IMR-90 (cell line): Measurements from ENCODE around the gene DEFB125. TPM values are rescaled to one million over a fixed set of nuclear protein-coding genes. Genes with fewer than 3 reads are reported as not detected.

Experiments
- ATAC-seq: fragments of 200-7000 bp; cut with Tn5 transposase; 2 replicates; pipeline ENCODE4 v1.9.1; 2020; ENCODE audit warnings: low read depth, mild to moderate bottlenecking, moderate library complexity
- BruUV-seq: library from RNA; stranded (reverse); fragments of 400-500 nt; replicated peaks from 2 replicates; lab custom pipeline; 2021; lab: Mats Ljungman, UMichigan
- CTCF ChIA-PET: fragments of 300-600 bp; formaldehyde crosslinking; extraction: SDS; loops from one replicate; lab custom pipeline; 2021; ENCODE audit warnings: antibody characterized with exemption; lab: Yijun Ruan, JAX
- POLR2A ChIA-PET: fragments of 300-600 bp; sonication (Branson Sonifier 250); formaldehyde crosslinking; loops from one replicate; lab custom pipeline; 2022; ENCODE audit warnings: antibody characterized with exemption; ENCODE audit not compliant: unreplicated experiment; lab: Charles Lee
- DNase-seq: peaks from one replicate; pipeline ENCODE4 v3.0.0; 2013
- H2AFZ ChIP-seq: replicated peaks from 2 replicates; pipeline ENCODE3; 2013; ENCODE audit warnings: low read length, mild to moderate bottlenecking; ENCODE audit not compliant: poor library complexity
- H2AK5ac ChIP-seq: 2 replicates; pipeline ENCODE4 v1.6.1; 2013; ENCODE audit warnings: low read depth, low read length, inconsistent platforms
- H2AK9ac ChIP-seq: replicated peaks from 2 replicates; pipeline ENCODE3; 2013; ENCODE audit warnings: mild to moderate bottlenecking, low read depth, low read length, moderate library complexity; ENCODE audit not compliant: poor library complexity
- H2BK120ac ChIP-seq: 2 replicates; pipeline ENCODE4 v1.6.1; 2013; ENCODE audit warnings: low read depth, low read length, inconsistent platforms
- H2BK15ac ChIP-seq: 3 replicates; pipeline ENCODE4 v1.6.1; 2013; ENCODE audit warnings: low read depth, low read length, inconsistent platforms
- H2BK20ac ChIP-seq: 2 replicates; pipeline ENCODE4 v1.6.1; 2013; ENCODE audit warnings: low read depth, mild to moderate bottlenecking, inconsistent platforms, low read length, moderate library complexity
- H2BK5ac ChIP-seq: 2 replicates; pipeline ENCODE4 v1.6.1; 2013; ENCODE audit warnings: mild to moderate bottlenecking, low read depth, low read length, inconsistent platforms; ENCODE audit not compliant: poor library complexity, severe bottlenecking
- H3K14ac ChIP-seq: replicated peaks from 2 replicates; pipeline ENCODE4 v1.6.1; 2013; ENCODE audit warnings: low read depth, low read length, inconsistent platforms
- H3K18ac ChIP-seq: 2 replicates; pipeline ENCODE4 v1.6.1; 2013; ENCODE audit warnings: low read depth, low read length, control low read depth
- H3K23ac ChIP-seq: 2 replicates; pipeline ENCODE4 v1.6.1; 2013; ENCODE audit warnings: low read depth, low read length, inconsistent platforms
- H3K27ac ChIP-seq: 2 replicates; pipeline ENCODE4 v1.5.1; 2013; ENCODE audit warnings: mild to moderate bottlenecking, control low read depth, low read length; ENCODE audit not compliant: insufficient read depth
- H3K27me3 ChIP-seq: 2 replicates; pipeline ENCODE4 v1.6.1; 2013; ENCODE audit warnings: low read length; ENCODE audit not compliant: control insufficient read depth, insufficient read depth
- H3K36me3 ChIP-seq: 2 replicates; pipeline ENCODE4 v1.6.1; 2013; ENCODE audit warnings: low read length, mixed read lengths; ENCODE audit not compliant: control insufficient read depth, insufficient read depth
- H3K4ac ChIP-seq: 2 replicates; pipeline ENCODE4 v1.6.1; 2013; ENCODE audit warnings: low read depth, low read length, inconsistent platforms
- H3K4me1 ChIP-seq: 2 replicates; pipeline ENCODE4 v1.6.1; 2013; ENCODE audit warnings: low read length, mixed read lengths; ENCODE audit not compliant: control insufficient read depth, insufficient read depth
- H3K4me2 ChIP-seq: 2 replicates; pipeline ENCODE4 v1.6.1; 2013; ENCODE audit warnings: low read depth, mild to moderate bottlenecking, control low read depth, low read length, moderate library complexity
- H3K4me3 ChIP-seq: 2 replicates; pipeline ENCODE4 v1.5.1; 2013; ENCODE audit warnings: low read depth, mild to moderate bottlenecking, control low read depth, low read length, moderate library complexity; ENCODE audit not compliant: insufficient read depth
- H3K56ac ChIP-seq: 2 replicates; pipeline ENCODE4 v1.6.1; 2013; ENCODE audit warnings: low read length, inconsistent platforms; ENCODE audit not compliant: insufficient read depth; ENCODE audit errors: extremely low read depth
- H3K79me1 ChIP-seq, 2 experiments: 2 replicates each; pipeline ENCODE4 v1.6.1; 2013; ENCODE audit warnings: low read length in 2 of 2, inconsistent platforms in 1 of 2, low read depth in 1 of 2
- H3K9ac ChIP-seq: 2 replicates; pipeline ENCODE4 v1.6.1; 2013; ENCODE audit warnings: low read depth, low read length, control low read depth
- H3K9me1 ChIP-seq: 2 replicates; pipeline ENCODE4 v1.6.1; 2013; ENCODE audit warnings: low read length, inconsistent platforms; ENCODE audit not compliant: insufficient read depth
- H3K9me3 ChIP-seq: 2 replicates; pipeline ENCODE4 v1.6.1; 2013; ENCODE audit warnings: low read length; ENCODE audit not compliant: control insufficient read depth, insufficient read depth
- H4K20me1 ChIP-seq: 2 replicates; pipeline ENCODE4 v1.6.1; 2013; ENCODE audit warnings: low read length, inconsistent platforms; ENCODE audit not compliant: insufficient read depth
- H4K5ac ChIP-seq: 2 replicates; pipeline ENCODE4 v1.6.1; 2013; ENCODE audit warnings: mild to moderate bottlenecking, low read depth, low read length, control low read depth
- H4K8ac ChIP-seq, 2 experiments: 2 replicates each; pipeline ENCODE4 v1.6.1; 2013; ENCODE audit warnings: low read depth in 2 of 2, low read length in 2 of 2, control low read depth in 1 of 2, inconsistent platforms in 1 of 2
- H4K91ac ChIP-seq: 2 replicates; pipeline ENCODE4 v1.6.1; 2013; ENCODE audit warnings: low read depth, low read length, inconsistent platforms; ENCODE audit not compliant: insufficient read depth
- BHLHE40 ChIP-seq: fragments of 150-350 bp; IDR thresholded peaks from 2 replicates; pipeline ENCODE4 v1.6.1; 2016; ENCODE audit warnings: mild to moderate bottlenecking, low read depth, low read length
- CEBPB ChIP-seq: IDR thresholded peaks from 2 replicates; pipeline ENCODE4 v1.6.1; 2012; ENCODE audit warnings: low read depth, low read length, improper control_type of control experiment
- CHD1 ChIP-seq: IDR thresholded peaks from 2 replicates; pipeline ENCODE4 v1.6.1; 2012; ENCODE audit warnings: low read depth, low read length, improper control_type of control experiment
- CTCF ChIP-seq: conservative IDR thresholded peaks from 2 replicates; pipeline ENCODE4 v1.5.1; 2012; ENCODE audit warnings: mild to moderate bottlenecking, low read depth, low read length, improper control_type of control experiment
- ELK1 ChIP-seq: fragments of 150-350 bp; IDR thresholded peaks from 2 replicates; pipeline ENCODE4 v1.6.1; 2016; ENCODE audit warnings: low read depth, mild to moderate bottlenecking, low read length, moderate library complexity, borderline replicate concordance
- FOS ChIP-seq: fragments of 150-350 bp; IDR thresholded peaks from 2 replicates; pipeline ENCODE4 v1.6.1; 2016; ENCODE audit warnings: low read depth, low read length
- MAFK ChIP-seq: IDR thresholded peaks from 2 replicates; pipeline ENCODE4 v1.6.1; 2012; ENCODE audit warnings: low read depth, low read length, improper control_type of control experiment
- MAZ ChIP-seq: IDR thresholded peaks from 2 replicates; pipeline ENCODE4 v1.6.1; 2012; ENCODE audit warnings: low read depth, mild to moderate bottlenecking, low read length, improper control_type of control experiment, moderate library complexity, borderline replicate concordance
- MXI1 ChIP-seq: IDR thresholded peaks from 2 replicates; pipeline ENCODE4 v1.6.1; 2012; ENCODE audit warnings: low read depth, mild to moderate bottlenecking, low read length, moderate library complexity, borderline replicate concordance
- NFE2L2 ChIP-seq: fragments of 150-350 bp; IDR thresholded peaks from 2 replicates; pipeline ENCODE4 v1.6.1; 2016; ENCODE audit warnings: low read depth, mild to moderate bottlenecking, low read length
- POLR2A ChIP-seq: IDR thresholded peaks from 2 replicates; pipeline ENCODE4 v1.6.1; 2012; ENCODE audit warnings: mild to moderate bottlenecking, low read depth, low read length
- RAD21 ChIP-seq: IDR thresholded peaks from 2 replicates; pipeline ENCODE4 v1.6.1; 2012; ENCODE audit warnings: low read length, improper control_type of control experiment
- RCOR1 ChIP-seq: IDR thresholded peaks from 2 replicates; pipeline ENCODE4 v1.6.1; 2012; ENCODE audit warnings: mild to moderate bottlenecking, low read length, improper control_type of control experiment; ENCODE audit not compliant: insufficient replicate concordance
- RFX5 ChIP-seq: IDR thresholded peaks from 2 replicates; pipeline ENCODE4 v1.8.0; 2012; ENCODE audit warnings: low read depth, mild to moderate bottlenecking, low read length, moderate library complexity
- USF2 ChIP-seq: fragments of 150-350 bp; IDR thresholded peaks from 2 replicates; pipeline ENCODE4 v1.6.1; 2017; ENCODE audit warnings: mild to moderate bottlenecking, antibody characterized with exemption, low read length, low read depth
- WGBS, 2 experiments: methylation state at CpG; one replicate each; pipeline versions ENCODE4 v1.1.5 to v1.1.7; 2013; ENCODE audit warnings: missing lambda C conversion rate in 2 of 2; ENCODE audit not compliant: insufficient read length in 1 of 2; ENCODE audit errors: extremely low coverage in 2 of 2; 5-methylcytosine and 5-hydroxymethylcytosine counted together
- dilution Hi-C: fragments of 300-500 bp; cut with HindIII; formaldehyde crosslinking; loops from one replicate; pipeline ENCODE4 v1.14.3; 2018; ENCODE audit warnings: low sequenced_read_pairs; ENCODE audit not compliant: unreplicated experiment
- in situ Hi-C: fragments of 300-500 bp; cut with MboI; formaldehyde crosslinking; loops from 3 replicates; pipeline ENCODE4 v1.14.3; 2019; ENCODE audit warnings: low sequenced_read_pairs, inconsistent platforms, mixed read lengths
- intact Hi-C: fragments of 100-400 bp; cut with micrococcal nuclease; formaldehyde crosslinking; loops from 2 replicates; pipeline ENCODE4 v1.10.0; 2022
- polyA plus RNA-seq, 3 experiments: library from polyadenylated mRNA; depleted of rRNA; stranded (reverse); fragments of >200 nt; gene quantifications; 2 replicates each; pipeline ENCODE4 v1.2.3, GENCODE V29; 2012; ENCODE audit warnings: low replicate concordance in 1 of 3
- total RNA-seq: library from RNA; depleted of rRNA; stranded (reverse); fragments of >200 nt; gene quantifications from 2 replicates; pipeline ENCODE4 v1.2.3, GENCODE V29; 2012

The DEFB125 gene
- total and polyA plus RNA-seq, 2 of the 4 experiments (the other 2 are of a cell fraction) = not detected

GRCh38 chr20:142290-142689 is 54.8 kb downstream of the DEFB125 start, which contains the start of gene DEFB126 (continued):
- TF ChIP-seq RFX5 (no peak), BHLHE40 (no peak), MAZ (no peak)

GRCh38 chr20:145877-146276 is 58.4 kb downstream of the DEFB125 start:
- in situ Hi-C loops = no loop called here
- TF ChIP-seq MAZ = no peak
- TF ChIP-seq USF2 = no peak
- TF ChIP-seq MAFK = no peak
- TF ChIP-seq CHD1 = no peak
- TF ChIP-seq ELK1 = no peak
- no peak for TF ChIP-seq RAD21
- no peak for TF ChIP-seq BHLHE40
- TF ChIP-seq CTCF = no peak
- no peak for TF ChIP-seq MXI1
- TF ChIP-seq RCOR1 = no peak
- TF ChIP-seq NFE2L2 = no peak
- no peak for TF ChIP-seq RFX5
- no peak for TF ChIP-seq POLR2A
- no peak for TF ChIP-seq CEBPB
- TF ChIP-seq FOS = no peak
- H3K4me3 ChIP-seq = no peak overlapping the region
- H3K27ac ChIP-seq = no peak overlapping the region
- H4K20me1 ChIP-seq = no peaks in the 10 kb centered on the region
- no peak overlapping the region for H2BK20ac ChIP-seq
- H3K9ac ChIP-seq = no peak overlapping the region
- no peak overlapping the region for H2BK15ac ChIP-seq
- peaks cover 3% of the 10 kb centered on the region for H3K27me3 ChIP-seq
- POLR2A ChIA-PET = no interaction called here
- no peak overlapping the region for H4K8ac ChIP-seq
- H4K5ac ChIP-seq = no peak overlapping the region
- no peak overlapping the region for H2BK120ac ChIP-seq
- H4K91ac ChIP-seq = no peak overlapping the region
- BruUV-seq = no TSS peak
- no peak overlapping the region for H3K56ac ChIP-seq
- H3K9me3 ChIP-seq = no peaks in the 10 kb centered on the region
- no peak overlapping the region for H3K4ac ChIP-seq
- no peak for DNase-seq
- no peak overlapping the region for H2BK5ac ChIP-seq
- H3K4me2 ChIP-seq = no peak overlapping the region
- no peaks in the 10 kb centered on the region for H3K4me1 ChIP-seq
- no peaks in the 10 kb centered on the region for H3K9me1 ChIP-seq
- dilution Hi-C loops = no loop called here
- no peak overlapping the region for H3K18ac ChIP-seq
- no peak overlapping the region for H2AFZ ChIP-seq
- no peak overlapping the region for H3K14ac ChIP-seq
- H3K36me3 ChIP-seq = no peaks in the 10 kb centered on the region
- no CpG with 5 or more reads among the region's 2 CpGs for WGBS, 2 experiments
- no peak overlapping the region for H2AK9ac ChIP-seq
- intact Hi-C loops = no loop called here
- no peak overlapping the region for H3K23ac ChIP-seq
- CTCF ChIA-PET = no interaction called here
- no peak overlapping the region for H2AK5ac ChIP-seq
- no peaks in the 10 kb centered on the region for H3K79me1 ChIP-seq
- no peak for ATAC-seq
